H9 (cell line): Measurements from ENCODE around the gene C1QTNF7. TPM values are rescaled to one million over a fixed set of nuclear protein-coding genes. Genes with fewer than 3 reads are reported as not detected.

Experiments used
- DNase-seq: peaks from one replicate; pipeline ENCODE4 v3.0.0-alpha.2; 2017
- H2AFZ ChIP-seq: one replicate; pipeline ENCODE4 v1.6.1; 2013; ENCODE audit warnings: mild to moderate bottlenecking, low read length, control low read depth, moderate library complexity
- H2AK5ac ChIP-seq: 2 replicates; pipeline ENCODE4 v1.6.1; 2013; ENCODE audit warnings: low read length, control low read depth, mixed read lengths; ENCODE audit not compliant: insufficient read length
- H2BK120ac ChIP-seq: one replicate; pipeline ENCODE4 v1.6.1; 2013; ENCODE audit warnings: low read depth, mild to moderate bottlenecking, low read length, control low read depth, inconsistent platforms; ENCODE audit not compliant: poor library complexity, severe bottlenecking
- H2BK12ac ChIP-seq: 2 replicates; pipeline ENCODE4 v1.6.1; 2013; ENCODE audit warnings: low read length, control low read depth, mixed read lengths, low read depth; ENCODE audit not compliant: insufficient read length
- H2BK15ac ChIP-seq: 2 replicates; pipeline ENCODE4 v1.6.1; 2013; ENCODE audit warnings: low read depth, low read length, control low read depth
- H2BK20ac ChIP-seq: one replicate; pipeline ENCODE4 v1.6.1; 2013; ENCODE audit warnings: low read depth, mild to moderate bottlenecking, low read length, control low read depth, inconsistent platforms; ENCODE audit not compliant: poor library complexity, severe bottlenecking
- H2BK5ac ChIP-seq: 2 replicates; pipeline ENCODE4 v1.6.1; 2013; ENCODE audit warnings: low read length, control low read depth, mixed read lengths; ENCODE audit not compliant: insufficient read length
- H3K14ac ChIP-seq: 2 replicates; pipeline ENCODE4 v1.6.1; 2013; ENCODE audit warnings: low read length, control low read depth; ENCODE audit not compliant: insufficient read depth
- H3K18ac ChIP-seq: 2 replicates; pipeline ENCODE4 v1.6.1; 2013; ENCODE audit warnings: low read depth, mild to moderate bottlenecking, mixed read lengths, low read length, control low read depth; ENCODE audit not compliant: insufficient read length
- H3K23ac ChIP-seq: 2 replicates; pipeline ENCODE4 v1.6.1; 2013; ENCODE audit warnings: low read length, control low read depth, mixed read lengths, low read depth; ENCODE audit not compliant: insufficient read length
- H3K23me2 ChIP-seq: 2 replicates; pipeline ENCODE4 v1.6.1; 2013; ENCODE audit warnings: low read depth, mild to moderate bottlenecking, mixed read lengths, low read length, control low read depth; ENCODE audit not compliant: insufficient read length, poor library complexity, severe bottlenecking
- H3K27ac ChIP-seq: 2 replicates; pipeline ENCODE4 v1.5.1; 2013; ENCODE audit warnings: low read length, control low read depth, mixed read lengths, low read depth; ENCODE audit not compliant: insufficient read length
- H3K27me3 ChIP-seq: 2 replicates; pipeline ENCODE4 v1.6.1; 2013; ENCODE audit warnings: low read length, control low read depth, inconsistent platforms; ENCODE audit not compliant: insufficient read depth
- H3K4ac ChIP-seq: 2 replicates; pipeline ENCODE4 v1.6.1; 2013; ENCODE audit warnings: low read depth, mild to moderate bottlenecking, control low read depth, inconsistent platforms, low read length, moderate library complexity
- H3K4me1 ChIP-seq: 2 replicates; pipeline ENCODE4 v1.6.1; 2013; ENCODE audit warnings: low read length, control low read depth, inconsistent platforms; ENCODE audit not compliant: insufficient read depth
- H3K4me2 ChIP-seq: 2 replicates; pipeline ENCODE4 v1.6.1; 2013; ENCODE audit warnings: low read length, control low read depth, mixed read lengths; ENCODE audit not compliant: insufficient read length, insufficient read depth
- H3K56ac ChIP-seq: 2 replicates; pipeline ENCODE4 v1.6.1; 2013; ENCODE audit warnings: low read depth, mild to moderate bottlenecking, mixed read lengths, low read length, control low read depth; ENCODE audit not compliant: insufficient read length
- H3K79me1 ChIP-seq: 2 replicates; pipeline ENCODE4 v1.6.1; 2013; ENCODE audit warnings: low read depth, mild to moderate bottlenecking, moderate library complexity, low read length, control low read depth, inconsistent platforms; ENCODE audit not compliant: insufficient read depth, poor library complexity, severe bottlenecking
- H3K79me2 ChIP-seq: 2 replicates; pipeline ENCODE4 v1.6.1; 2013; ENCODE audit warnings: low read length, control low read depth, inconsistent platforms; ENCODE audit not compliant: insufficient read depth
- H3K9ac ChIP-seq: 2 replicates; pipeline ENCODE4 v1.6.1; 2013; ENCODE audit warnings: low read length, control low read depth, mixed read lengths; ENCODE audit not compliant: insufficient read length; ENCODE audit errors: extremely low read depth
- H3K9me3 ChIP-seq: one replicate; pipeline ENCODE4 v1.6.1; 2013; ENCODE audit warnings: low read depth, low read length, inconsistent platforms; ENCODE audit not compliant: control insufficient read depth
- H3T11ph ChIP-seq: one replicate; pipeline ENCODE4 v1.6.1; 2013; ENCODE audit warnings: mild to moderate bottlenecking, low read length, control low read depth, inconsistent platforms
- H4K20me1 ChIP-seq: one replicate; pipeline ENCODE4 v1.6.1; 2013; ENCODE audit not compliant: control insufficient read depth, insufficient read length, insufficient read depth
- H4K5ac ChIP-seq: 2 replicates; pipeline ENCODE4 v1.6.1; 2013; ENCODE audit warnings: low read depth, mild to moderate bottlenecking, mixed read lengths, low read length, control low read depth; ENCODE audit not compliant: insufficient read length
- H4K8ac ChIP-seq: replicated peaks from 2 replicates; pipeline ENCODE4 v1.6.1; 2013; ENCODE audit warnings: low read length, control low read depth, mixed read lengths, low read depth; ENCODE audit not compliant: insufficient read length
- H4K91ac ChIP-seq: 2 replicates; pipeline ENCODE4 v1.6.1; 2013; ENCODE audit warnings: low read depth, mild to moderate bottlenecking, moderate library complexity, mixed read lengths, low read length, control low read depth; ENCODE audit not compliant: insufficient read length
- H3K27ac Mint-ChIP-seq, 3 experiments: 2 replicates in 2 of 3; 3 replicates in 1 of 3; pipeline ENCODE4 v1.8.0; 2020 to 2021; ENCODE audit warnings: mixed read lengths in 3 of 3, mild to moderate bottlenecking in 1 of 3, moderate library complexity in 1 of 3
- H3K27me3 Mint-ChIP-seq: 2 replicates; pipeline ENCODE4 v1.8.0; 2021; ENCODE audit warnings: low read depth, mild to moderate bottlenecking, moderate library complexity, mixed read lengths
- H3K36me3 Mint-ChIP-seq, 3 experiments: 2 replicates in 2 of 3; 3 replicates in 1 of 3; pipeline ENCODE4 v1.8.0; 2020 to 2021; ENCODE audit warnings: low read depth in 3 of 3, mixed read lengths in 3 of 3; ENCODE audit not compliant: insufficient read depth in 1 of 3
- H3K4me1 Mint-ChIP-seq, 2 experiments: 2 replicates each; pipeline ENCODE4 v1.8.0; 2020; ENCODE audit warnings: mixed read lengths in 2 of 2
- H3K4me3 Mint-ChIP-seq, 2 experiments: 2 replicates in 1 of 2; 3 replicates in 1 of 2; pipeline ENCODE4 v1.8.0; 2020 to 2021; ENCODE audit warnings: mild to moderate bottlenecking in 2 of 2, mixed read lengths in 2 of 2, moderate library complexity in 1 of 2
- H3K9me3 Mint-ChIP-seq, 2 experiments: 2 replicates in 1 of 2; 3 replicates in 1 of 2; pipeline ENCODE4 v1.8.0; 2020; ENCODE audit warnings: mild to moderate bottlenecking in 2 of 2, mixed read lengths in 2 of 2, moderate library complexity in 1 of 2
- WGBS: extraction: QIAGEN DNeasy Blood & Tissue Kit; methylation state at CpG from one replicate; pipeline ENCODE4 v1.1.7; 2013; ENCODE audit warnings: missing lambda C conversion rate, low lambda C conversion rate, mixed read lengths; ENCODE audit not compliant: insufficient read length; ENCODE audit errors: extremely low coverage; 5-methylcytosine and 5-hydroxymethylcytosine counted together
- total RNA-seq: library from RNA; stranded (reverse); gene quantifications from 2 replicates; pipeline ENCODE4 v1.2.1, GENCODE V29; 2021
- TF ChIP-seq, protein P1 (sequence below): fragments of 200-600 bp; sonication (generic); conservative IDR thresholded peaks from 3 replicates; pipeline ENCODE4 v1.8.0; 2021; ENCODE audit warnings: antibody characterized with exemption, mild to moderate bottlenecking

The C1QTNF7 gene
- total RNA-seq, 1 experiment from 2014 or later = not detected

DNA sequence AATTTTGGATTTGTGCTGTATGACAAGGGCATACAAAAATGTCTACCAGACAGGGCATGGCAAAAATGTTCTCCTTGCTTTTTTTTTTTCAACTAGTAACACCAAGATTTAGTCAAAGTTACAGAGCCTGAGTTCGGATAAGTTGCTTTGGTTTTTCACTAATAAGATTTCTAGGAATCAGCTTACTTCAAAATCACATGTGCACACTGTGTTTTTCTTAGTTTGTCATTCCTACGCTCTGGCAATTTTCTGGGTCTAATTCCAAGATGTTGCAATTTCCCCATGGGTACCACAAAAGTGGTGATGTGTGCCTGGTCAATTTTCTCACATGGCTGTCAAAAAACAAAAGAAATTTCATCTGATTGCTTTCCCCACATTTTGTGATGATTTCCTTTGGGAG, 6.3 kb downstream of the C1QTNF7 start:
- no peak overlapping the region for H2AFZ ChIP-seq
- no peak overlapping the region for H3K18ac ChIP-seq
- no peak overlapping the region for H4K91ac ChIP-seq
- no peaks in the 10 kb centered on the region for H3K79me1 ChIP-seq
- H2BK20ac ChIP-seq = no peak overlapping the region
- Mint-ChIP-seq H3K36me3 (no peaks in the 10 kb centered on the region), H3K27ac (no peak overlapping the region), H3K27me3 (no peaks in the 10 kb centered on the region; the same call in 1 of the 2 replicates), H3K4me1 (no peaks in the 10 kb centered on the region), H3K9me3 (peaks cover 0 to 3% of the 10 kb centered on the region in 2 experiments; a peak in 2 of 5 replicates), H3K4me3 (no peak overlapping the region)
- no peaks in the 10 kb centered on the region for H3K79me2 ChIP-seq
- no CpG with 5 or more reads among the region's 2 CpGs for WGBS
- H2BK15ac ChIP-seq = no peak overlapping the region
- no peak overlapping the region for H2AK5ac ChIP-seq
- H4K5ac ChIP-seq = no peak overlapping the region
- no peak for DNase-seq
- H3K23me2 ChIP-seq = no peaks in the 10 kb centered on the region
- no peaks in the 10 kb centered on the region for H4K20me1 ChIP-seq
- no peak overlapping the region for H2BK5ac ChIP-seq
- no peak overlapping the region for H3T11ph ChIP-seq
- H4K8ac ChIP-seq = no peak overlapping the region
- TF ChIP-seq, protein P1, sequence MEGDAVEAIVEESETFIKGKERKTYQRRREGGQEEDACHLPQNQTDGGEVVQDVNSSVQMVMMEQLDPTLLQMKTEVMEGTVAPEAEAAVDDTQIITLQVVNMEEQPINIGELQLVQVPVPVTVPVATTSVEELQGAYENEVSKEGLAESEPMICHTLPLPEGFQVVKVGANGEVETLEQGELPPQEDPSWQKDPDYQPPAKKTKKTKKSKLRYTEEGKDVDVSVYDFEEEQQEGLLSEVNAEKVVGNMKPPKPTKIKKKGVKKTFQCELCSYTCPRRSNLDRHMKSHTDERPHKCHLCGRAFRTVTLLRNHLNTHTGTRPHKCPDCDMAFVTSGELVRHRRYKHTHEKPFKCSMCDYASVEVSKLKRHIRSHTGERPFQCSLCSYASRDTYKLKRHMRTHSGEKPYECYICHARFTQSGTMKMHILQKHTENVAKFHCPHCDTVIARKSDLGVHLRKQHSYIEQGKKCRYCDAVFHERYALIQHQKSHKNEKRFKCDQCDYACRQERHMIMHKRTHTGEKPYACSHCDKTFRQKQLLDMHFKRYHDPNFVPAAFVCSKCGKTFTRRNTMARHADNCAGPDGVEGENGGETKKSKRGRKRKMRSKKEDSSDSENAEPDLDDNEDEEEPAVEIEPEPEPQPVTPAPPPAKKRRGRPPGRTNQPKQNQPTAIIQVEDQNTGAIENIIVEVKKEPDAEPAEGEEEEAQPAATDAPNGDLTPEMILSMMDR = no peak
- H2BK120ac ChIP-seq = no peak overlapping the region
- H3K27me3 ChIP-seq = no peaks in the 10 kb centered on the region
- no peak overlapping the region for H3K23ac ChIP-seq
- H3K9ac ChIP-seq = no peak overlapping the region
- H3K56ac ChIP-seq = no peak overlapping the region
- no peak overlapping the region for H3K27ac ChIP-seq
- H3K4me1 ChIP-seq = no peaks in the 10 kb centered on the region
- no peak overlapping the region for H3K4me2 ChIP-seq
- H3K9me3 ChIP-seq = no peaks in the 10 kb centered on the region
- no peak overlapping the region for H2BK12ac ChIP-seq
- no peak overlapping the region for H3K4ac ChIP-seq
- no peak overlapping the region for H3K14ac ChIP-seq
